Measurements from ENCODE around the gene CRY2. TPM values are rescaled to one million over a fixed set of nuclear protein-coding genes. Genes with fewer than 3 reads are reported as not detected.
"Not testable (repeated sequence)": the region's sequence is repeated elsewhere in the genome, so short reads cannot be mapped to it uniquely, and the experiment has no call there.

The CRY2 gene
- total RNA-seq, 4 donors from 2014 or later: 48.8 to 96.4 (median 54.6) TPM

DNA sequence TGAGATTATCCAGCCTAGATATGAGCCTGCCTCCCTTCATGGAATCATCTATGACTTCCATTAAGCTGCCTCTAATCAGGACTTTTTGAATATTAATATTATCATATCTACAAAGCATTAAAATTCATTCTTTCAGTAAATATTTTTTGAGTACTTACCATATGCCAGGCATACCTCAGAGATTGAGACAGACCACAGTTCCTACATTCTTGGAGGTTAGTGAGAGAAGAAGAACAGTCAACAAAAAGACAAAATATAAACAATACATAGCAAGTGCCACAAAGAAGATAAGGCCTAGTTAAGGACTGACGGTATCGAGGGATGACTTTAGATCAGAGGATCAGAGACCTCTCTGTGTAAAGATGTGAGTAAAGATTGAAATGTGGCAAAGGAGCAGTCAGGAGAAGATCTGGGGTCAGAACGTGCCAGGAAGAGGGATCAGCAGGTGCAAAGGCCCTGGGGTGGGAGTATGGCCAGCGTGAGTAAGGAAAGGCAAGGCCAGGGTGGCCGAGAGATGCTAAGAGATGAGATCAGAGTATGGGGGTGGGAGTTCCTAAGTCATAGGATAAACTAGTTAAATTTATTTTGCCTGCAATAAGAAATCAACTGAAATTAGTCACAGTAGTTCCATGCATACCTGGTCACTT is 26.9 kb upstream of the CRY2 start:
- Histone ChIP-seq H3K36me3 (no peaks in the 10 kb centered on the region), H3K9me3 (no peaks in the 10 kb centered on the region), H3K4me1 (no peaks in the 10 kb centered on the region), H3K4me3 (no peak overlapping the region), H3K27ac (no peak overlapping the region), H3K27me3 (no peaks in the 10 kb centered on the region)
- DNase-seq (ENCODE audit: low spot score in 2 of 2): no peak
- WGBS, 2 donors: 88 to 94% methylated on average over 5 of the region's 5 CpGs
- TF ChIP-seq CTCF (IDR thresholded peaks at IDR 0.05): no peak
- TF ChIP-seq EP300 (IDR thresholded peaks at IDR 0.05): no peak
- TF ChIP-seq POLR2A (IDR thresholded peaks at IDR 0.05): no peak

GRCh38 chr11:45826492-45826891 is 20.8 kb upstream of the CRY2 start:
- H3K27ac ChIP-seq; H3K27me3 ChIP-seq; H3K9me3 ChIP-seq; DNase-seq (ENCODE audit: low spot score in 2 of 2); H3K36me3 ChIP-seq; H3K4me3 ChIP-seq; H3K4me1 ChIP-seq: not testable (repeated sequence)
- WGBS, 2 donors: 38 to 51% methylated on average over 7 of the region's 7 CpGs

DNA sequence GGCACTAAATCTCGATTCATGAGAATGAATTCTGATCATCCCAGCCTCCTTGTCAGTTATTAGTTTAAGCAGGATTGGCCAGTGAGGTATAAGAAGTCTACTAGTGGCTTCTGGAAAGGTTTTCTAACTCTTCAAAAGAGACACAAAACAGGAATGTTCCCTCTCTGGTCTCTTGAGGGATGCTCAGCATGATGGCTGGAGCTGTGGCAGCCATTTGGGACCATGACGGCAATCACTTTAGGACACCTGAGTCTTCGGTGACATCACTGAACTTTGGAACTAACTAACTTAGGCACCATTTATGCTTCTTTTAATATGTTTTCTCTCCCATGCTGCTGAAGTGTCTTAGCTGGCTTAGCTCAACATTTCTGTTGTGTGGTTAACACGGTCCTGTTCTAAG is 20.2 kb upstream of the CRY2 start:
- no peak for TF ChIP-seq CTCF (IDR thresholded peaks at IDR 0.05)
- TF ChIP-seq POLR2A (IDR thresholded peaks at IDR 0.05): no peak
- TF ChIP-seq EP300 (IDR thresholded peaks at IDR 0.05): no peak
- no peaks in the 10 kb centered on the region for H3K4me1 ChIP-seq
- no peaks in the 10 kb centered on the region for H3K27me3 ChIP-seq
- H3K4me3 ChIP-seq: no peak overlapping the region
- no peaks in the 10 kb centered on the region for H3K36me3 ChIP-seq
- DNase-seq (ENCODE audit: low spot score in 2 of 2): no peak
- H3K9me3 ChIP-seq: peaks cover 0 to 5% (median 0%) of the 10 kb centered on the region in 4 donors
- 97 to 99% methylated on average over 4 of the region's 4 CpGs for WGBS, 2 donors
- H3K27ac ChIP-seq: no peak overlapping the region

GRCh38 chr11:45828996-45829395 is 18.3 kb upstream of the CRY2 start:
- Histone ChIP-seq H3K4me3 (no peak overlapping the region), H3K9me3 (peaks cover 0 to 5% (median 0%) of the 10 kb centered on the region in 4 donors), H3K4me1 (peaks cover 0 to 7% (median 0%) of the 10 kb centered on the region in 4 donors), H3K27ac (no peak overlapping the region), H3K27me3 (no peaks in the 10 kb centered on the region), H3K36me3 (no peaks in the 10 kb centered on the region)
- TF ChIP-seq POLR2A (IDR thresholded peaks at IDR 0.05) (no peak), EP300 (IDR thresholded peaks at IDR 0.05) (no peak), CTCF (IDR thresholded peaks at IDR 0.05) (no peak)
- DNase-seq (ENCODE audit: low spot score in 2 of 2): no peak
- WGBS, 2 donors: 56 to 59% methylated on average over 4 of the region's 4 CpGs

- no peak for TF ChIP-seq CTCF (IDR thresholded peaks at IDR 0.05)
- TF ChIP-seq EP300 (IDR thresholded peaks at IDR 0.05): no peak
- TF ChIP-seq POLR2A (IDR thresholded peaks at IDR 0.05): no peak
- Histone ChIP-seq H3K27ac (no peak overlapping the region), H3K4me1 (peaks cover 0 to 7% (median 0%) of the 10 kb centered on the region in 4 donors), H3K27me3 (no peaks in the 10 kb centered on the region), H3K4me3 (no peak overlapping the region), H3K9me3 (peaks cover 0 to 5% (median 0%) of the 10 kb centered on the region in 4 donors), H3K36me3 (no peaks in the 10 kb centered on the region)
- WGBS, 2 donors: 88 to 95% methylated on average over 2 of the region's 2 CpGs
- no peak for DNase-seq (ENCODE audit: low spot score in 2 of 2)
Observed at GRCh38 chr11:45830596-45830995, 16.7 kb upstream of the CRY2 start.
